KG1 (cell line): ENCODE results near the gene PTGES.
A peak's percentile ranks its signal among the peaks of the same experiment; 100 is the strongest.

Experiments used
- DNase-seq: peaks from one replicate; lab custom pipeline; 2025; lab: John Stamatoyannopoulos, UW

Gene PTGES

DNA sequence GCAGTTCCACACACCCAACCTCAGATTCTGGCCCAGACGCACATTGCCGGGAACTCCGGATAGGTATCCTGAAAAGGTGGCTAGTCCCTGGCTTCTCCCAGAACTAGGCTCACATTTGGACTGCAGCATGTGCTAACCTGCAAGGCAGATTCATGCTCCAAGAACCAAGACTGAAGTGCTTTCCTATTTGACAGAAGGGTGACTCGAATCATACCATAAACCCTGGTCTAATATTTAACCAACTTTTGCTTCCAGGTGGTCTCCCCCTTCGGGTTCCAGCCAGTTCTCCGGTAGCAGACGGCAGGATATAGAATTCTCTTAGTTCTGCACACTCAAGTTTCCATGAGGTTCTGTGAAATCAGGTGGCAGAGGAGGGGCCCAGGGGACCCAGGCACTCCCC is 7.6 kb downstream of the PTGES start:
- no peak for DNase-seq

DNA sequence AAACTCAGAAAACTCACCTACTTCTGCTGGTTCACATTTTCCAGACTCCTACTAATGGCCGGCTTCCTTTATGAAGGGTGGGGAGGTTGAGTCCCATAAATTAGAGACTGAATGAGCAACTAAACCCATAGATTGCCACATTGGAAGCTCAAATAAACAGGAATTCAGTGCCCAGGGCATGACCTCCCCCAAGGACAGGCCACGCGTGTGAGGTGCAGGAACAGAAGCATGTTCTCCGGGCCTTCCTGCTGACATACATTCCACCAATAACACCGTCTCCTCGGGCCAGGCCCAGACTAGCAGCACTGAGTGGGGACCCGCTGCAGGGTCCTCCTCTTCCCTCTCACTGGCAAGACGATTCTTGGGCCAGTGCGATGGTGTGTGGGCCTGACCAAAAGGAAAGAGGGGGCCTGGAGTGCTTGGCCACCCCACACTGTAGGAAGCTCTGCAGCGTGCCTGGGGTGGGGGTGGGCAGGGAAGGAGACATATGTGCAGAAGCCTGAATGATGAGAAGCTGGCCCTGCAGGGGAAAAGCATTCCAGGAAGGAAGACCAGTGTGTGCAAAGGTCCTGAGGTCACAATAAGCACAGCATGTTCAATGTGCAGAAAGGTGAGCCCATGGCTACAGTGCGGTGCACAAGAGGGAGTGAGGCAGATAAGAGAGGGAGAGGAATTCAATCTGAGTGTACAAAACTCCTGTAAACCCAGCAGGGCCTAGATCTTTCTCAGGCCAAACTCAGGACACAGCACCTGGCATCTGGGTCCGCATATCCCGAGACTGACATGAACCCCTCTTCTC is 12.0 kb downstream of the PTGES start:
- no peak for DNase-seq

DNA sequence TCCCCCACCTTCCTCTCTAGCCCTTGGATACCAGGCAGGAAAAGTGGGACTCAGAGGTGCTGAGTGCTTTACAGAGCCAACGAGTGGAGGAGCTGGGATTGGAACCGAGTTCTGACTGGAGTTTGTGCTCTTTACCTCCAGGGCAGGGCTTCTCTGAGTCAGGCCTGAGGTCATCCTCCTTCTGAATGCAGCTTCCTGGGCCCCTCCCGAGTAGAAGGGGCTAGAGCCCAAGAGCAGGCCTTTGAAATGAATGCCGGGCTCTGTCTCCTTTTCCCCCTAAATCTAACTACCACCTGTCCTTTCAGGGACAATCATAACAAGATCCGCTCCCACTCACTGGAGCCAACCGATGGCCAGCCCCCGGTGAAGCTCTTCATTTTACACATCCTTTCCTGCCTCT is 12.7 kb downstream of the PTGES start:
- DNase-seq, result no peak

DNA sequence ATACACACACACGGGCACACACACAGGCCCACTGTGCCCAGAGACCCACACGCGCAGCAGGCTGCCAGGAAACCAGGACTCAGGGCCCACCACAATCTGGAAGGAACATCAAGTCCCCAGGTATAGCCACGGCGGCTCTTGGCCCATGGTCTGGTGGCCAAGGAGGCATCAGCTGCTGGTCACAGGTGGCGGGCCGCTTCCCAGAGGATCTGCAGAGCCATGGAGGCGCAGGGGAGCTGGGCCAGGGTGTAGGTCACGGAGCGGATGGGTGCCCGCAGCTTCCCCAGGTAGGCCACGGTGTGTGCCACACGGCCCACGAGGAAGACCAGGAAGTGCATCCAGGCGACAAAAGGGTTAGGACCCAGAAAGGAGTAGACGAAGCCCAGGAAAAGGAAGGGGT is 13.4 kb downstream of the PTGES start:
- no peak for DNase-seq

DNA sequence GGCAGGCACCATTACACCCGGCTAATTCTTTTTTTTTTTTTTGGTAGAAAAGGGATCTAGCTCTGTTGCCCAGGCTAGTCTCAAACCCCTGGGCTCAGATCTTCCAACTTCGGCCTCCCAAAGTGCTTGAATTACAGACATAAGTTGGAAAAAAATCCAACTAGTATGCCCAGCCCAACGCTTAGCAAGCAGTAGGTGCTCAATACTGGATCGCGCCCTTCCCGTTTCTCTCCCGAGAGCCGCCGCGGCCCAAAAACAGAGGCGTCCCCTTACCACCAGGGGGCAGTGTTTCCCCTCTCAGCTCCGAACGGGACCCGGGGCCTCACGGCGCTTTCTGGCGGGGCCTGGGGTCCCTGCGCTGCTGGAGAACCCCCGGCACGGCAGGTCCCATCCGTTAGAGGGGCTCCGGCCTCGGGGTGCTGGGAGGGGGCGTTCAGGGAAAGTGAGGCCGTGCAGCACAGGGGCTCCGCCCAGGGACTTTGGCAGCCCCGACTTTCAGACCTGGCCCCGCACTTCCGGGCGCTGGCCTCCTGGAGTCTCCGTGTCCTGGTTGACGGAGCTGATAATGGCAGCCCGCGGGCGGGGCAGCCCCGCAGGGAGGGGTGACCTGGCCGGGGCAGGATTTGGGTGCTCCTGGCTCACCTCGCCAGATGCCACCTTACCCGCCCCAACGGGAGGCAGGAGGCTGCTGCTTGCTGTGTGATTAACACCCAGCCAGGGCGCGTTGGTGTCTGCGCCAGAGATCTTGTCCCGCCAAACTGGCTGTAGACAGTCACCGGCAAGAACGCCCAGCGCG is 15.2 kb downstream of the PTGES start:
- DNase-seq, result peak; percentile 60

DNA sequence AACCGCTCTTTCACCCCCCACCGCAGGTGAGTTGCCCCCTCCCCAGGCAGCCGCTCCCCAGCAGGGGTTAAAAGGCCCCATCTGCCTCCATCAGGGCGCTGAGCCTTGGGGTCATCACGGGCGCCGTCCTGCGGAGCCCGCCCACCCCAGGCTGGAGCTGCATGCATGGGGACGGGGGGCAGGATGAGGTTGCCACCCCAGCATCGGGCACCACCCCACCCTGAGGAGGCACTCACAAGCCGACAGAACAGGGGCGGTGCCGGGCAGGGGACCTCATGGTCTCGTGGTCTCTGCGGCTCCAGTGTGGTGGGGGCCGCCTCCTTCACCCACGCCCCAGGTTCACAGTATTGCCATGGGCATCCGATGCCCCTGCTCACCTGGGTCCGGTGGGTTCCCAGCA is 16.5 kb downstream of the PTGES start:
- no peak for DNase-seq

DNA sequence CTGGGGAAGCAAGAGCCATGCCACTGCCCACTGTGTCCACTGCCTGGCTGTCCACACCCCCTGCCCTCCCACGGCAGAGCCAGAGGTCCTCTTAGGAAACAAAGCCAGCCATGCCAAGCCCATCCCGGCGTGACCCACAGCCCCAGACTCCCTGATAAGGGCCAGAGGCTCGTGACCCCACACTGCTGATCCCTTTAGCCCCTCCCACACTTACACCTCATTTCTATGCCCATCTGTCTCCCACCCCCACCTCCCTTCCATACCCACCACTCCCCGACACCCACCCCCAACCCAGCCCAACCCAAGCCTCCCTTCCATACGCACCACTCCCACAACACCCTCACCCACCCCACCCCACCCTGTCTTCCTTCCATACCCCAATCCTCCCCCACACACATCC is 17.3 kb downstream of the PTGES start:
- DNase-seq, result no peak

DNA sequence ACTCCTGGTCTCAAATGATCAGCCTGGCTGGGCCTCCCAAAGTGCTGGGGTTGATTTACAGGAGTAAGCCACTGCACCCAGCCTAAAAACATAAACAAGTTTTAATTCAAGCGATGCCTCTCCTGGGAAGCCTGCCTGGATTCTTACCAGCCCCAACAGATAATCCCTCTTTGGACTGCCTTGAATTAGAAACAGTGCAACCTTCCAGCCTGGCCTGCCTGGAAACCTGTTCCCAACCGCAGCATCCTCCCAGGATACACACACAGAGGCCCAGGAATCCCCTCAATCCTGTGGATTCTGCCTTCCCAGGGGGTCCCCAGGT is 19.2 kb downstream of the PTGES start:
- no peak for DNase-seq

DNA sequence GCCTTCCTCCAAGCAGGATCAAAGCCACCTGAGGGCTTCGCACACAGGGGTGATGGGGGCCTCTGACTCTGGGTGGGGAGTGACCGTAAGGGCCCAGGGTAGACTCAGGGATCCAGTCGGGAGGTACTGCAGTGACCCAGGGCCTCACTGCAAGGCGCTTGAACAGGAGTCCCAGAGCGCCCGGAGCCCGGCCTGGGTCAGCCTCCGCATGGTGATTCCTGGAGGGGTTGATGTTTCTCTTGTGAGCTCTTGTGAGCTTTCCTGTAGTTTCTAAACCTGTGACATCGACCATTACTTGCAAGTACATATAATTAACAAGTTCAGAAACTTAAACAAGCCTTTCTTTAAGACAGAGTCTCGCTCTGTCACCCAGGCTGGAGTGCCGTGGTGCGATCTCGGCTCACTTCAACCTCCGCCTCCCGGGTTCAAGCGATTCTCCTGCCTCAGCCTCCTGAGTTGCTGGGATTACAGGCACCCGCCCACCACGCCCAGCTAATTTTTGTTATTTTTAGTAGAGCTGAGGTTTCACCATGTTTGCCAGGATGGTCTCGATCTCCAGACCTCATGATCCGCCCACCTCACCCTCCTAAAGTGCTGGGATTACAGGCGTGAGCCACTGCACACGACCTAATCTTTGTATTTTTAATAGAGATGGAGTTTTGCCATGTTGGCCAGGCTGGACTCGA is 19.8 kb downstream of the PTGES start:
- no peak for DNase-seq

DNA sequence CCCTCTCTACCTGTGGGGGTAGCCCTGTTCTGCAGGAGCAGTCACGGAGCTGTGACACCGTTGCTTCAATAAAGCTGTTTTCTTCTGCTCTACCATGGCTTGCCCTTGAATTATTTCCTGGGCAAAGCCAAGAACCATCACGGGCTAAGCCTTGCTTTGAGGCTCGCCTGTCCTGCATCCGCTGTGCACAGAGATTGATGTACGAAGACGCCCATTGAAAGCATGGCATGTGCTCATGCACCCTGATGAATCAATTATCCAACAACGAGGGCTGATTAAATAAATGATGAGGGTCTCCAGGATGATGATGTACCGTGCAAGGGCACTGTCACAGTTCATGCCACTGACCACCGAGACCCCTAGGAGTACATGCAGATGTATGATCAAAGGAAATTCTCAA is 20.7 kb downstream of the PTGES start:
- DNase-seq, result no peak

DNA sequence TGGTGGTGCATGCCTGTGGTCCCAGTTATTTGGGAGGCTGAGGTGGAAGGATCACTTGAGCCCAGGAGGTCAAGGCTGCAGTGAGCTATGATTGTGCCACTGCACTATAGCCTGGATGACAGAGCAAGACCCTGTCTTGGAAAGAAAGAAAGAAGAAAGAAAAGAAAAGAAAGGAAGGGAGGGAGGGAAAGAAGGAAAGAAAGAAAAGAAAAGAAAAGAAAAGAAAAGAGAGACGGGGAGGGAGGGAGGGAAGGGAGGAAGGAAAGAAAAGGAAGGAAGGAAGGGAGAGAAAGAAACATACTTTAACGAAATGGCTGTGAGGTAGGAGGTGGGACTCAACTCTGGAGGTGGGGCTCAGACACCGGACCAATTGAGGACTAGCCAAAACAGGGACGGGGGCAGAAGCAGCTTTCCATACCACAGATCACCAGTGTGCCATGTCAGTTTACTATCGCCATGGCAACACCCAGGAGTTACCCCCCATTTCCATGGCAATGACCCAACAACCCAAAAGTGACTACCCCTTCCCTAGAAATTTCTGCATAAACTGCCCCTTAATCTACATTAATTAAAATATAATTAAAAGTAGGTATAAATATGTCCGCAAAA is 21.3 kb downstream of the PTGES start:
- DNase-seq, result no peak

DNA sequence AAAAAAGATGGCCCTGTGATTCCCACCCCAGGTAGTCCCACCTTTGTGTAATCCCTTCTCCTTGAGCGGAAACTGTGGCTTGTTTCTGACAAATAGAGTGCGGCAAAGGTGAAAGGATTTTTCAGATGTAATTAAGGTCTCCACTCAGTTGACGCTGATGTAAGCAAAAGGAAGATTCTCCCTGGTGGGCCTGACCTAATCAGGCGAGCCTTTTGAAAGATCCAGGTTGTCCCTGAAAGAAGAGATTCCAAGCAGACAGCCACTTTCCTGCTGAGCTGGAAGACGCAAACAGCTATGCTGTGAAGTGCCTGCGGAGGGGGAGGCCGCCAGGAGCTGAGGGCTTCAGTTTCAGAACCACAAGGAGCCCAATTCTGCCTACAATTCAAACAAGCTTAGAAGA is 24.1 kb downstream of the PTGES start:
- no peak for DNase-seq

DNA sequence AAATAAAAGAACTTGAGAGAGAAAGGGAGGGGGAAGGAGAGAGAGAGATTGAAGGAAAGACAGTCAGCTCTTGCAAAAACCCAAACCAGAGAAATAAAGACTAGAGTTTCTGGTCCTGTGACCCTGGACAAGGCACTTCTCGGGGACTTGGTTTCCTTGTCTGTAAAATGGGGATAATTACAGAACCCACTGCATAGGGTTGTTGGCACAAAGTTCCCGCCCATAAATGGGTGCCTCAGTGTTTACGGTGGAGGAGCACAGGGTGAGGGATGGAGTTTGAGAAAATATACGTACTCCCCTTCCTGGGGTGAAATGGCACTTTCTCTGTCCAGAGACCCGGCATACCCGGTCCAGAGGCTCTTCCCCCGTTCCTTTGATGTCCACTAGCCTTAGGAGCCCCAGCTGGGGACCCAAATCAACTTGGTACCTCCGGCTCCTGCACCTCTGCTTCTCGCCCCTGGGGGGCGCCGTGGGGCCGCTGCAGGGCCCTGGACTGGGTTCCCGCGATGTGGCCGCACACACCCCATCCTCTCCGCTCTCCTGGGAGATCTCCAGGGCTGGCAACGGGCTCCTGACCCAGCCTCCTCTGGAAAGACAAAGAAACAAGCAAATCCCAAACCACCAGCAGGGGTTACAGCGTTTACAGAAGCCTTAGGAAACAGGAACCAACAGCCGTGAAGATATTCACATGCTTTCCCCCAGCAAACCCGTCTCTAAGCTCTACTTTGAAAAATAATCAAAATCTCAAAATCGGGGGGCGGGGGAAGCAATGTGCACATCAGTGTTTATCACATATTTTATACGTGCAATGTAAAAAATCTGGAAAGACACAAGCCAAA is 26.3 kb downstream of the PTGES start:
- DNase-seq, result peak; percentile 38

DNA sequence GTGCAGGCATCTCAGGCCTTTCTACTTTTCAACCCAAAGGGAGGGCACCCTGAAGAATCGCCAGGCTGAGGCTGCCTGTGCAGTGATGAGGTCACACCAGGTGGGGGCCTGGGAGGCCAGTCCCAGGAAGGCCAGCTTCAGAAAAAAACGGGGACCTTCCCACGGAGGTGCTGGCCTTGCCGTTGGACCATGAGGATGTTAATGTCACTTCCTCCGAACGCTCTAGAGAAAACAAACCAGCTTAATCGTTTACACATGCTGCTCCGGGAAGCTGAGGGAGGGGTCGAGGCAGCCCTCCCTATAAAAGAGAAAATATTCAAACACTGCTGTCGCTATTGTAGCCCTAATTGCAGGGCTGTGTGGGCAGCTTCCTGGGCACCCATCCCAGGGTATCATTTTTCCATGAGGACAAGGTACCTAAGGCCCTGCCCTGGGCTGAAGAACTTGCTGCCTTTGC is 27.0 kb downstream of the PTGES start:
- no peak for DNase-seq

DNA sequence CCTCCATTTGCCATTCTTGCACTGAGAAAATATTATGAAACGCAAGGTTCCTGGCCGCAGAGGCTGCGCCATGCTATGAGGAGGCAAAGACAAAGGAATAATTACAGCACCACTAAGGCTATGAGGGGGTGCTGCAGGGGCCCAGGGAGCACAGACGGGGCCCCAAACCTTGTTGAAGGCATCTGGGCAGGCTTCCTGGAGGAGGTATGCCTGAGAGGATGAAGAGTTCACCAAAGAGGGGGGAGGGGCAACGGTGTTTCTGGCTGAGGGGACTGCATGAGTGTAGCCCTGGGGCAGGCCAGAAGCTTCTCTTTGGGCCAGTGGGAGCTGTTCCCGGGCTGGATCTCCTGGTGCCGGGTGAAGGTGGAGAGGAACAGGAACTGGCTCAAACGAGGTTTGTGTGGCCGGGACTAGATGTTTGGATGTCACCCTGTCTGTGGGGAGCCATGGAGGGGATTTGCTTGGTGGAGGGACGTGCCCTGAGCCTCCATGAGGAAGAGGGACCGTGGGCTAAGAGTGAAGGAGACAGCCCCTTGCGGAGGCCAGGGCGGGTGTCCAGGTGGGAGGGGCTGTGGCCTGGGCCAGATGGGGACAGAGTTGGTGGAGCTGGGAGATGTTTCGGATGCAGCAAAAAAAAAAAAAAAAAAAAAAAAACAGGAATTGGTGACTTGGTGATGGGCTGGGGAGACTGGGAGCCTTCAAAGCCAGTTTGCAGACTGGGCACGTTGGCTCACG is 28.2 kb downstream of the PTGES start:
- no peak for DNase-seq

DNA sequence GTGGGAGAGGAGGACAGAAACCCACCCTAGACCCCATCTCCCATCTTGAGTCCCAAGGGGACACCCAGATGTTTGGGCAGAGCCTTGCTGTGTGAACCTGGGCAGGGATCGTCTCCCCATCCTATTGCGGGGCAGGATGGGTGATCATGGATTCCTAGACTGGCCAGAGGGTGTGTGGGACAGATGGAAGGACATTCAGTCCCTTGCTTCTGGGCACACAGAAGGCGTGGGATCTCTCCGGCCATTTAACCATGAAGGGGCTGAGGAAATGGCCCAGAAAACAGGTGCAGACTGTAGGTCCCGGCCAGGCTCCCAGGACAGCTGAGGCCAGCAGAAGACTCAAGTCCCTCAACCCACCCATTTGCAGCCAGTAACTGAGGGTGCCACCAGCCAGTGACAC is 29.9 kb downstream of the PTGES start:
- DNase-seq, result no peak

DNA sequence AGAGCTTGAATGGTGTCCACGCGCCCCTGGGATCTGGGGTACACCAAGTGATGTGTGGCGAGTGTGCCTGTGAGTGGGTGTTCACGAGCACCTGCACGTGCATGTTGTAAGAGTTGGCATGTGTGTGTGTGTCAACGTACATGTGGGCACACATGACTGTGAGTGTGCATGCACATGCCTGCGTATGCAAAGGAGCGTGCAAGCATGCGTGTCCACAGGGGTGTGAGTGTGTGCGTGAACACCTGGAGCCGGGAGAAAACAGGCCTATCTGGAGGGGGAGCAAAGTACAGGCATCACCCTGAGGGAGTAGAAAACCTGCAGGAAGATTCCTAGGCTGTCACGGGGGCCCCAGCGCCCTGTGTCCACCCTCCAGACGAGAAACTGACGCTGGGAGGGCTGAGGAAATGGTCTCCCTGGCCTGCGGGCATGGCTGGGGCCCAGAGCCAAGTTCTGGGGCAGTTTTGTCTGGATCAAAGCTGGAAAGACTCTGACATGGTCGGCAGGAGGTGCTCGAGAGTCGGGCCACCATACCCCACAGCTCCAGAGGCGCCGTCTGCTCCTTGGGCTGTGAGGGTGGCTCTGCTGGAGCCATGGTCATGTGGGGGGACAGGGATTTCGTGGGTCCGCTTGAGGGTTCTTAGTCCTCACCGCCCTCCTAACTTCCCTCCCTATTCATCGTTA is 31.8 kb downstream of the PTGES start:
- no peak for DNase-seq

DNA sequence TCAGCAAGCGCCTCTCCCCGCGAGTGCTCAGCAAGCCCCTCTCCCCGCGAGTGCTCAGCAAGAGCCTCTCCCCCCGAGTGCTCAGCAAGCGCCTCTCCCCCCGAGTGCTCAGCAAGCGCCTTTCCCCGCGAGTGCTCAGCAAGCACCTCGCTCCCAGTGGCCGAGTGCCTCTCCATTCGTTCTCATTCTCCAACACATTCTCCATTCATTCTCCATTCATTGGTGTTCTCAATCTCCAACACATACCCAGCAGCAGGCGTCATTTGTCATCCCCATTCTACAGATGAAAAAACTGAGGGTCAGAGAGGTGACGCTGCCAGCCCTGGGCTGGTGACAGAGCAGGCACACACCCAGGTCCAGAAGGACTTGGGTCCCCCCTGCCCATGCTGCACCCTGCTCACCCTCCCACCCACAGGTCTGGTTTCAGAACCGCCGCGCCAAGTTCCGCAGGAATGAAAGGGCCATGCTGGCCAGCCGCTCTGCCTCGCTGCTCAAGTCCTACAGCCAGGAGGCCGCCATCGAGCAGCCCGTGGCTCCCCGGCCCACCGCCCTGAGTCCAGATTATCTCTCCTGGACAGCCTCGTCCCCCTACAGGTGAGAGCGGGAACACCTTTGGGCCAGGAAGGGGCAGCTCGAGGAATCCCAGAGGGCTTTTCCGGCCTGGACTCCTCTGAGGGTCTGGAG is 32.5 kb downstream of the PTGES start:
- DNase-seq, result no peak

DNA sequence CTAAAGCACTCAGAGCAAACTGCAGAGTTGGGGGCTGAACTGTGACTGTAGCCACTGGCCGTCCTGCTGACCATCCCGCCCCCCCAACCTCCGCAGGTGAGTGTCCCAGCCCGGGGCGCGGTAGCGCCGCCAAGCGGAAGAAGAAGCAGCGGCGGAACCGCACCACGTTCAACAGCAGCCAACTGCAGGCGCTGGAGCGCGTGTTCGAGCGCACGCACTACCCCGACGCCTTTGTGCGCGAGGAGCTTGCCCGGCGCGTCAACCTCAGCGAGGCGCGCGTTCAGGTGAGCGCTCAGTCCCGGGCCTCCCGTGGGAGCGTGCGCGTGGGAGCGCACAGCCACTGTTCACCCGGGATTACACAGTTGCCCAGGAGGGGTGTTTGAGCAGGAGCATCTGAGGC is 33.7 kb downstream of the PTGES start:
- no peak for DNase-seq

DNA sequence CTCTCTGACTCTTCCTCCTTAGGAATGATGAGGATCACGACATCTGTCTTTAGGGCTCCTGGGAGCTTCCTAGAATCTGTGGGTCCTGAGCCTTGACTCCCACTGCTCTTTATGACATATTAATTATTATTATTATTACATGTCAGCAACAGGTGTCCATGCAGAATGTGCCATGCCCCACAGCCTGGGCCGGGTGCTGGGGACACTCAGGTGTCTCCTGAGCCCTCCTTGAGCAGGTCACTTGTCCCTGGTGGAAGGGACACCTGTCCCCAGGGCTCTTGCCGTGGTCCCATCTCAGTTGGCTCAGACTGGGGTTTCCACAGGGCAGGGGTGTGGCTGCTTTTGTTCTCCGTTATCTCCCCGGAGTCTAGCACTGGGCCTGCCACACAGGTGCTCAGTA is 34.2 kb downstream of the PTGES start:
- DNase-seq, result no peak
